Measurements from ENCODE around the gene FRMD3. TPM values are rescaled to one million over a fixed set of nuclear protein-coding genes. Genes with fewer than 3 reads are reported as not detected.

The FRMD3 gene
- total RNA-seq, 2 experiments from 2014 or later = 0.27 to 1.1 TPM

DNA sequence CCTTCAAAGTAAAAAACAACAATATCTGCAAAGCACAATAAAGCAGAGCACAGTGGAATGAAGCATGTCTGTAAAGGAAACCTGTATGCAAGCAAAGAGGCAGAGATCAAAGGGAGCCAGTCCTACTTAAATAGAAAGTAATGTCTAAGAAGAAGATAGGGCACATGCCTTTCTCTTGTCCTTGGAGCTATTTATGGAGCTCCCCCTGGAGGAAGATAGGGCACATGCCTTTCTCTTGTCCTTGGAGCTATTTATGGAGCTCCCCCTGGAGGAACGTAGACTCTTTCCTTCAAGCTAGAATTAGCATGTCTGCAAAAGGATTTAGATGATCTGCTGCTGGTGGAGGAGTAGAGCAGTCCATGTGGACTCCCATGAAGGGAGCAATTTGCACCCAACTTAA is 307.2 kb downstream of the FRMD3 start:
- no peak for ATAC-seq
- H3K27ac Mint-ChIP-seq = no peak overlapping the region
- intact Hi-C loops (cut with micrococcal nuclease) = no loop called here

DNA sequence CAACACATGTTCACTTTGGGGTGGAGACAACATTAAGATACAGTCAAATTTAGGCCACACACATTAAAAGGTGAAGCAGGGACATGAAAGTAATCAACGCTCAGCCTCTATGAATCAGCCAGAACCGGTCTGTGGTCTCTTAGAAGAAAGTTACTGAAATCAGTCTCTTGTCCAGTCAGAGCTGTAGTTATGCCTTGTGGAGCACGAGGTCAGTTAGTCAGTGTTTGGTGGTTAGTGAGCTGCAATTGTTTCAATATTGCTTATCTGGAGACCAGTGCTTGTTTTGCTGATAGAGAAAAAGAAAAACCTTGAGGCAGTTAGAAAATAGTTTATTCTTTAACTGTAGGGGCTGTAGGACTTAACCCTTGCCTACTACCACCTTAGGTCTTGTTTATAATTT is 317.5 kb downstream of the FRMD3 start:
- ChIA-PET POLR2A (no interaction called here), CTCF (interaction anchor here (1.1 kb wide), 1 partner anchor 9 kb away, joined by 4 read pairs; no protein-coding TSS in a partner anchor)
- TF ChIP-seq, protein P1, sequence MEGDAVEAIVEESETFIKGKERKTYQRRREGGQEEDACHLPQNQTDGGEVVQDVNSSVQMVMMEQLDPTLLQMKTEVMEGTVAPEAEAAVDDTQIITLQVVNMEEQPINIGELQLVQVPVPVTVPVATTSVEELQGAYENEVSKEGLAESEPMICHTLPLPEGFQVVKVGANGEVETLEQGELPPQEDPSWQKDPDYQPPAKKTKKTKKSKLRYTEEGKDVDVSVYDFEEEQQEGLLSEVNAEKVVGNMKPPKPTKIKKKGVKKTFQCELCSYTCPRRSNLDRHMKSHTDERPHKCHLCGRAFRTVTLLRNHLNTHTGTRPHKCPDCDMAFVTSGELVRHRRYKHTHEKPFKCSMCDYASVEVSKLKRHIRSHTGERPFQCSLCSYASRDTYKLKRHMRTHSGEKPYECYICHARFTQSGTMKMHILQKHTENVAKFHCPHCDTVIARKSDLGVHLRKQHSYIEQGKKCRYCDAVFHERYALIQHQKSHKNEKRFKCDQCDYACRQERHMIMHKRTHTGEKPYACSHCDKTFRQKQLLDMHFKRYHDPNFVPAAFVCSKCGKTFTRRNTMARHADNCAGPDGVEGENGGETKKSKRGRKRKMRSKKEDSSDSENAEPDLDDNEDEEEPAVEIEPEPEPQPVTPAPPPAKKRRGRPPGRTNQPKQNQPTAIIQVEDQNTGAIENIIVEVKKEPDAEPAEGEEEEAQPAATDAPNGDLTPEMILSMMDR (IDR thresholded peaks at IDR 0.05) = no peak
- Mint-ChIP-seq H3K4me3 (no peak overlapping the region), H3K27ac (no peak overlapping the region), H3K9me3 (no peaks in the 10 kb centered on the region), H3K4me1 (ENCODE audit: low read depth) (no peaks in the 10 kb centered on the region), H3K36me3 (ENCODE audit: low read depth) (no peaks in the 10 kb centered on the region), H3K27me3 (peaks cover 39% of the 10 kb centered on the region)
- intact Hi-C loops (cut with micrococcal nuclease) = no loop called here
- ATAC-seq (no peak), DNase-seq (peak; percentile 8)

More for the DNA sequence above, 307.2 kb downstream of the FRMD3 start:
- Mint-ChIP-seq H3K4me3 (no peak overlapping the region), H3K27me3 (peaks cover 3% of the 10 kb centered on the region), H3K9me3 (peaks cover 2% of the 10 kb centered on the region), H3K4me1 (ENCODE audit: low read depth) (no peaks in the 10 kb centered on the region), H3K36me3 (ENCODE audit: low read depth) (no peaks in the 10 kb centered on the region)
- DNase-seq = peak; percentile 18
- ChIA-PET CTCF (interaction anchor here (1.0 to 2.1 kb wide), 4 partner anchors 11 to 97 kb away, joined by 3 to 4 read pairs (median 4); no protein-coding TSS in a partner anchor), POLR2A (no interaction called here)
- TF ChIP-seq, protein P1 (IDR thresholded peaks at IDR 0.05) = peak; percentile 23

DNA sequence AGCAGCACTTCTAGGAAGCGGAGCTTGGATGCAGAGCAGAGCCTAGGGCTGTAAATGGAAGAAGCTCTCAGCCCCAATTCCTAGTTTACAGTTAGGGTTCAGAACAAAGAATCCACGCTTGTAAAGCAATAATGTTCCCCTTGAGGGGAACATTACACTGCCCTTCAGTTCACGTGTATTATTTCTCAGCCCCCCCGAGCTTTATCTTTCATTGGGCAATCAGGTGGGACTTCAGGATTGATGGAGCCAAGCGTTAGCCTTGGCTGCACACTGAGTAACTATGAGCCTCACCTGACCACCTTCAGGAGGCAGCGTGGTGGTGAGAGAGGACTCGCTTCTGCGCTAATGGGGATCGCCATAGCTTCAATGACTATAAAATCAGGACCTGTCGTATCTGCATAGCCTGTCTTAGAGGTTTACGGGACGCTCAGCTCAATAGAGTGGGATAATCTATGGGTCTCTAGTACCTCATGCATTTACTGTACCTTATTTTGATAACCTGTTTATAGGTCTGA is 318.2 kb downstream of the FRMD3 start:
- TF ChIP-seq, protein P1 (IDR thresholded peaks at IDR 0.05) = no peak
- ChIA-PET CTCF (interaction anchor here (1.1 kb wide), 1 partner anchor 10 kb away, joined by 4 read pairs; no protein-coding TSS in a partner anchor), POLR2A (no interaction called here)
- H3K27ac Mint-ChIP-seq = no peak overlapping the region
- no peaks in the 10 kb centered on the region for H3K9me3 Mint-ChIP-seq
- intact Hi-C loops (cut with micrococcal nuclease) = no loop called here
- ATAC-seq = no peak
- peaks cover 40% of the 10 kb centered on the region for H3K27me3 Mint-ChIP-seq
- no peaks in the 10 kb centered on the region for H3K4me1 Mint-ChIP-seq (ENCODE audit: low read depth)
- no peaks in the 10 kb centered on the region for H3K36me3 Mint-ChIP-seq (ENCODE audit: low read depth)
- peak overlapping the region; percentile 64 for H3K4me3 Mint-ChIP-seq
- no peak for DNase-seq

GRCh38 chr9:83219154-83219923 is 318.9 kb downstream of the FRMD3 start:
- H3K36me3 Mint-ChIP-seq (ENCODE audit: low read depth) = no peaks in the 10 kb centered on the region
- intact Hi-C loops (cut with micrococcal nuclease) = no loop called here
- ATAC-seq = peak; percentile 30
- H3K4me1 Mint-ChIP-seq (ENCODE audit: low read depth) = no peaks in the 10 kb centered on the region
- H3K9me3 Mint-ChIP-seq = no peaks in the 10 kb centered on the region
- TF ChIP-seq, protein P1 (IDR thresholded peaks at IDR 0.05) = no peak
- ChIA-PET CTCF (interaction anchor here (0.6 to 1.1 kb wide), 2 partner anchors 11 to 115 kb away, joined by 3 to 4 read pairs; no protein-coding TSS in a partner anchor), POLR2A (no interaction called here)
- H3K27me3 Mint-ChIP-seq = peaks cover 44% of the 10 kb centered on the region
- H3K4me3 Mint-ChIP-seq = peak overlapping the region; percentile 64
- H3K27ac Mint-ChIP-seq = no peak overlapping the region
- DNase-seq = peak; percentile 38
